ENCODE data around the gene PFKFB3. TPM values are rescaled to one million over a fixed set of nuclear protein-coding genes. Genes with fewer than 3 reads are reported as not detected.

PFKFB3 gene
- total and polyA plus RNA-seq, 2 of the 13 experiments (the other 11 are each of a cell fraction or from before 2014, with no cell fraction given): 1.2 to 13.3 TPM

DNA sequence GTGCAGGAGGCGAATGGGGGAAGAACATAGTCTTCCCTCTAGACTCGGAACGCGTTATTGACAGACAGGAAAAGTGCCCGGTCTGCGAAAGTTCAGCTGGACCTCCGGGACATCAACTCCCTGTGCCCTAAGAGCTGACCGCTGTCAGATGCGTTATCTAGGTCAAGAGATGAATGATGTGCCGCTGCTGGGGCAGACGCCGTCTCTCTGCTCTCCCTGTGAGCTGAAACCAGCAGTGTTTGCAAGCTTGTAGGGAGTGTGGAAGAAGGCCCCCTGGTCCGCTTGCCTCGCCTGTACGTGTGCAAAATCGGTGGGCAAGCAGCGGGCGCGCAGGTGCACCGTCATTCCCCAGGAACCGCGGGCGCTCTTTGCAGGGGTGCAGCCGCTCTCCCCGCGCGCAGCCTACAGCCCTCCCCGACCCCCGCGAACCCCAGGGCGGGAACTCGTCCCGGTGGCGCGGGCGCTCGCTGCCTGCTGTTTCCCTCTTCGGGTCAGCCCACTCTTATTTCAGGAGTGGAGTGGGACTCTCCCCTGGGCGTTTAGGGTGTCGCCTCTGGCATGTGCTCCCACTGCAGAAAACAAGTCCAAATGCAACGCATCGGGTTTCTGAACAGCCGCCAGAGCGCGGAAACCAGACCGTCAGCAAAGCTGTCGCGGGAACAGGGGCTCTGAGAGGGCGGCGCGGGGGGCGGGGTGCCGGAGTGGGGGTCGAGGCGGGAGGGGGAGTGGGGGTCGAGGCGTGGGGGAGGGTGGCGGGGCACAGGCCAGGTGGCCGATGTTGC is 1.8 kb upstream of the PFKFB3 start (continued):
- no peak for TF ChIP-seq DBP (CRISPR knock-in tag; IDR thresholded peaks at IDR 0.05; ENCODE audit: not compliant biosample characterization)
- no peak for TF ChIP-seq IKZF4 (CRISPR knock-in tag; IDR thresholded peaks at IDR 0.05; ENCODE audit: borderline replicate concordance, low read depth, not compliant biosample characterization)
- TF ChIP-seq ZNF644 (CRISPR knock-in tag; IDR thresholded peaks at IDR 0.05; ENCODE audit: low read depth): no peak
- TF ChIP-seq DR1 (CRISPR knock-in tag; IDR thresholded peaks at IDR 0.05): no peak
- no peak for TF ChIP-seq RFX1 (IDR thresholded peaks at IDR 0.05)
- TF ChIP-seq ZNF879 (CRISPR knock-in tag; IDR thresholded peaks at IDR 0.05): no peak
- TF ChIP-seq, protein P1, sequence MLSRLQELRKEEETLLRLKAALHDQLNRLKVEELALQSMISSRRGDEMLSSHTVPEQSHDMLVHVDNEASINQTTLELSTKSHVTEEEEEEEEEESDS (CRISPR knock-in tag; IDR thresholded peaks at IDR 0.05; ENCODE audit: borderline replicate concordance): no peak
- no peak for TF ChIP-seq ZNF101 (CRISPR knock-in tag; IDR thresholded peaks at IDR 0.05; ENCODE audit: borderline replicate concordance, low read depth)
- no peak for TF ChIP-seq ZEB1 (IDR thresholded peaks at IDR 0.05; ENCODE audit: insufficient replicate concordance, low read depth)
- TF ChIP-seq HHEX (CRISPR knock-in tag; IDR thresholded peaks at IDR 0.05): no peak
- no peak for TF ChIP-seq ZNF317 (CRISPR knock-in tag; IDR thresholded peaks at IDR 0.05)
- no peak for TF ChIP-seq EHMT2 (IDR thresholded peaks at IDR 0.05; ENCODE audit: borderline replicate concordance, low read depth, low read length)
- no peak for TF ChIP-seq ZBTB8A (CRISPR knock-in tag; IDR thresholded peaks at IDR 0.05; ENCODE audit: borderline replicate concordance, low read depth)
- TF ChIP-seq, protein P2, sequence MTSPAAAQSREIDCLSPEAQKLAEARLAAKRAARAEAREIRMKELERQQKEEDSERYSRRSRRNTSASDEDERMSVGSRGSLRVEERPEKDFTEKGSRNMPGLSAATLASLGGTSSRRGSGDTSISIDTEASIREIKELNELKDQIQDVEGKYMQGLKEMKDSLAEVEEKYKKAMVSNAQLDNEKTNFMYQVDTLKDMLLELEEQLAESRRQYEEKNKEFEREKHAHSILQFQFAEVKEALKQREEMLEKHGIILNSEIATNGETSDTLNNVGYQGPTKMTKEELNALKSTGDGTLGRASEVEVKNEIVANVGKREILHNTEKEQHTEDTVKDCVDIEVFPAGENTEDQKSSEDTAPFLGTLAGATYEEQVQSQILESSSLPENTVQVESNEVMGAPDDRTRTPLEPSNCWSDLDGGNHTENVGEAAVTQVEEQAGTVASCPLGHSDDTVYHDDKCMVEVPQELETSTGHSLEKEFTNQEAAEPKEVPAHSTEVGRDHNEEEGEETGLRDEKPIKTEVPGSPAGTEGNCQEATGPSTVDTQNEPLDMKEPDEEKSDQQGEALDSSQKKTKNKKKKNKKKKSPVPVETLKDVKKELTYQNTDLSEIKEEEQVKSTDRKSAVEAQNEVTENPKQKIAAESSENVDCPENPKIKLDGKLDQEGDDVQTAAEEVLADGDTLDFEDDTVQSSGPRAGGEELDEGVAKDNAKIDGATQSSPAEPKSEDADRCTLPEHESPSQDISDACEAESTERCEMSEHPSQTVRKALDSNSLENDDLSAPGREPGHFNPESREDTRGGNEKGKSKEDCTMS (CRISPR knock-in tag; conservative IDR thresholded peaks at IDR 0.05): no peak
- TF ChIP-seq CC2D1A (CRISPR knock-in tag; IDR thresholded peaks at IDR 0.05): no peak
- no peak for TF ChIP-seq ZNF512 (CRISPR knock-in tag; IDR thresholded peaks at IDR 0.05)
- no peak for TF ChIP-seq MTF1 (CRISPR knock-in tag; IDR thresholded peaks at IDR 0.05)
- no peak for TF ChIP-seq SYNCRIP (IDR thresholded peaks at IDR 0.05; ENCODE audit: insufficient read depth, low read depth, low read length)
- TF ChIP-seq ZNF121 (CRISPR knock-in tag; IDR thresholded peaks at IDR 0.05): no peak
- TF ChIP-seq TCF7L2 (IDR thresholded peaks at IDR 0.05; ENCODE audit: low read depth, low read length): no peak
- TF ChIP-seq, protein P3, sequence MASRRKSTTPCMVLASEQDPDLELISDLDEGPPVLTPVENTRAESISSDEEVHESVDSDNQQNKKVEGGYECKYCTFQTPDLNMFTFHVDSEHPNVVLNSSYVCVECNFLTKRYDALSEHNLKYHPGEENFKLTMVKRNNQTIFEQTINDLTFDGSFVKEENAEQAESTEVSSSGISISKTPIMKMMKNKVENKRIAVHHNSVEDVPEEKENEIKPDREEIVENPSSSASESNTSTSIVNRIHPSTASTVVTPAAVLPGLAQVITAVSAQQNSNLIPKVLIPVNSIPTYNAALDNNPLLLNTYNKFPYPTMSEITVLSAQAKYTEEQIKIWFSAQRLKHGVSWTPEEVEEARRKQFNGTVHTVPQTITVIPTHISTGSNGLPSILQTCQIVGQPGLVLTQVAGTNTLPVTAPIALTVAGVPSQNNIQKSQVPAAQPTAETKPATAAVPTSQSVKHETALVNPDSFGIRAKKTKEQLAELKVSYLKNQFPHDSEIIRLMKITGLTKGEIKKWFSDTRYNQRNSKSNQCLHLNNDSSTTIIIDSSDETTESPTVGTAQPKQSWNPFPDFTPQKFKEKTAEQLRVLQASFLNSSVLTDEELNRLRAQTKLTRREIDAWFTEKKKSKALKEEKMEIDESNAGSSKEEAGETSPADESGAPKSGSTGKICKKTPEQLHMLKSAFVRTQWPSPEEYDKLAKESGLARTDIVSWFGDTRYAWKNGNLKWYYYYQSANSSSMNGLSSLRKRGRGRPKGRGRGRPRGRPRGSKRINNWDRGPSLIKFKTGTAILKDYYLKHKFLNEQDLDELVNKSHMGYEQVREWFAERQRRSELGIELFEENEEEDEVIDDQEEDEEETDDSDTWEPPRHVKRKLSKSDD (CRISPR knock-in tag; IDR thresholded peaks at IDR 0.05; ENCODE audit: low read depth): no peak
- 0 out of 2 replicates have a peak, but pooled peaks have one; percentile 24 for TF ChIP-seq NR2F6 (IDR thresholded peaks at IDR 0.05)
- 0 out of 2 replicates have a peak, but pooled peaks have one; percentile 43 for TF ChIP-seq NR2F6 (CRISPR knock-in tag; IDR thresholded peaks at IDR 0.05)
